Prostate gland (tissue), 2 donors: ENCODE measurements around the gene HCCS. TPM values are rescaled to one million over a fixed set of nuclear protein-coding genes. Genes with fewer than 3 reads are reported as not detected.

Source experiments
- DNase-seq: peaks from one replicate; pipeline ENCODE4 v3.0.0-alpha.2; 2019; ENCODE audit warnings: low spot score
- H3K27ac ChIP-seq, 2 donors: fragments of 200-600 bp; sonication (generic); 2 replicates each; pipeline ENCODE4 v1.5.1; 2017 to 2019
- H3K27me3 ChIP-seq: fragments of 200-600 bp; sonication (generic); replicated peaks from 2 replicates; pipeline ENCODE4 v1.5.1; 2019; ENCODE audit not compliant: insufficient read depth
- H3K36me3 ChIP-seq, 2 donors: fragments of 200-600 bp; sonication (generic); 1 replicate in 1 of 2; 2 replicates in 1 of 2; pipeline versions ENCODE4 v1.5.1 to v1.8.1; 2017 to 2019
- H3K4me1 ChIP-seq: fragments of 200-600 bp; sonication (generic); replicated peaks from 2 replicates; pipeline ENCODE4 v1.5.1; 2019
- H3K4me3 ChIP-seq, 2 donors: fragments of 200-600 bp; sonication (generic); 2 replicates each; pipeline ENCODE4 v1.5.1; 2017 to 2019
- H3K9me3 ChIP-seq: fragments of 200-600 bp; sonication (generic); 2 replicates; pipeline ENCODE4 v1.5.1; 2017
- CTCF ChIP-seq, 4 experiments: fragments of 200-600 bp in 2 of 4; fragments of 450-650 bp in 2 of 4; sonication (generic) in 2 of 4; IDR thresholded peaks; 1 replicate in 3 of 4; 2 replicates in 1 of 4; pipeline ENCODE4 v1.5.1; 2016 to 2019; ENCODE audit warnings: antibody characterized with exemption in 4 of 4, mild to moderate bottlenecking in 2 of 4, moderate library complexity in 2 of 4
- POLR2A ChIP-seq: fragments of 450-650 bp; IDR thresholded peaks from one replicate; pipeline ENCODE4 v1.6.1; 2016; ENCODE audit warnings: antibody characterized with exemption, mild to moderate bottlenecking
- POLR2AphosphoS5 ChIP-seq: sonication (generic); formaldehyde crosslinking; IDR thresholded peaks from one replicate; pipeline ENCODE4 v1.6.1; 2017; ENCODE audit warnings: antibody characterized with exemption
- WGBS: methylation state at CpG from one replicate; pipeline ENCODE4 v1.1.5; 2018; 5-methylcytosine and 5-hydroxymethylcytosine counted together
- intact Hi-C: fragments of 100-400 bp; cut with DNase I; formaldehyde crosslinking; loops from one replicate; pipeline ENCODE4 v1.14.2; 2022
- total RNA-seq, 2 donors: library from RNA; depleted of rRNA; stranded (reverse); fragments of >200 nt; gene quantifications; one replicate each; pipeline ENCODE4 v1.1.0, GENCODE V29; 2016

HCCS gene
- total RNA-seq, 2 donors from 2014 or later: 8.6 to 17.6 TPM

GRCh38 chrX:11108253-11108941 is 2.7 kb upstream of the HCCS start:
- WGBS: 96% methylated on average over 4 of the region's 4 CpGs
- TF ChIP-seq POLR2AphosphoS5: no peak
- no peak for TF ChIP-seq POLR2A
- no peak for TF ChIP-seq CTCF (IDR thresholded peaks at IDR 0.05)
- Histone ChIP-seq H3K27me3 (no peaks in the 10 kb centered on the region), H3K4me1 (no peaks in the 10 kb centered on the region), H3K27ac (no peak overlapping the region), H3K4me3 (no peak overlapping the region), H3K9me3 (no peaks in the 10 kb centered on the region), H3K36me3 (no peaks in the 10 kb centered on the region)
- DNase-seq: no peak
- intact Hi-C loops: loop anchor here (10.0 kb wide), 2 partner anchors 384 to 494 kb away; no protein-coding TSS in a partner anchor

DNA sequence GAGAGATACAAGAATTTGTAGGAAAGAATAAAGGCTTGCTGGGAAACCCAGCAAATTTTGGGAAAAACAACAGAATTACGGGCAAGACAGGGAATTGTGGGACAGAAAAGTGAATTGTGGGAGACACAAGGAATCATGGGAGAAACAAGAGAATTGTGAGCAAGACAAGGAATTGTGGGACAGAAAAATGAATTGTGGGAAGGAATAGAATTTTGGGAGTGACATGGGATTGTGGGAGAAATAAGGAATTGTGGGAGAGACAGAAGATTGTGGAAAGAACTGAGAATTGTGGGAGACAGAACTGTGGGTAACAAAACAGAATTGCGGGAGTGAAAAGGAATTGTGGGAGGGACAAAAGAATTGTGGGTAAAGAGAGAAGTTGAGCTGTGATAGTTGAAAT is 1.2 kb upstream of the HCCS start:
- Histone ChIP-seq H3K27ac (no peak overlapping the region), H3K27me3 (no peaks in the 10 kb centered on the region), H3K9me3 (no peaks in the 10 kb centered on the region), H3K4me3 (no peak overlapping the region), H3K4me1 (no peaks in the 10 kb centered on the region), H3K36me3 (no peaks in the 10 kb centered on the region)
- intact Hi-C loops: loop anchor here (10.0 kb wide), 2 partner anchors 385 to 495 kb away; no protein-coding TSS in a partner anchor
- TF ChIP-seq POLR2A (no peak), POLR2AphosphoS5 (no peak), CTCF (IDR thresholded peaks at IDR 0.05) (no peak)
- WGBS: 89% methylated on average over 2 of the region's 2 CpGs
- DNase-seq: no peak

DNA sequence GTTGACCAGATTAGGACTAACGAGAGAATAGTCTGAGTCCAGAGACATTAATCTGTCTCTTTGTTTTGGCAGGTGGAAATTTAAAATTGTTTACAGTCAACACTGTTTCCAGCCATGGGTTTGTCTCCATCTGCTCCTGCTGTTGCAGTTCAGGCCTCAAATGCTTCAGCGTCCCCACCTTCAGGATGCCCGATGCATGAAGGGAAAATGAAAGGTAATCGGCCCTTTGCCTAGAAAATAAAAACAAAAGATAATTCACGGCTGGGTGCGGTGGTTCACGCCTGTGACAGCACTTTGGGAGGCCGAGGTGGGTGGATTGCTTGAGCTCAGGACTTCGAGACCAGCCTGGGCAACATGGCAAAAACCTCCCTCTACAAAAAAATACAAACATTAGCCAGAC is 815 bp downstream of the HCCS start:
- 35% methylated on average over 9 of the region's 9 CpGs for WGBS
- Histone ChIP-seq H3K27ac (no peak overlapping the region), H3K27me3 (no peaks in the 10 kb centered on the region), H3K4me3 (peak overlapping the region; percentile 49 to 57), H3K36me3 (no peaks in the 10 kb centered on the region), H3K4me1 (no peaks in the 10 kb centered on the region), H3K9me3 (no peaks in the 10 kb centered on the region)
- intact Hi-C loops: no loop called here
- TF ChIP-seq POLR2AphosphoS5 (no peak), POLR2A (no peak), CTCF (IDR thresholded peaks at IDR 0.05) (no peak)
- no peak for DNase-seq

DNA sequence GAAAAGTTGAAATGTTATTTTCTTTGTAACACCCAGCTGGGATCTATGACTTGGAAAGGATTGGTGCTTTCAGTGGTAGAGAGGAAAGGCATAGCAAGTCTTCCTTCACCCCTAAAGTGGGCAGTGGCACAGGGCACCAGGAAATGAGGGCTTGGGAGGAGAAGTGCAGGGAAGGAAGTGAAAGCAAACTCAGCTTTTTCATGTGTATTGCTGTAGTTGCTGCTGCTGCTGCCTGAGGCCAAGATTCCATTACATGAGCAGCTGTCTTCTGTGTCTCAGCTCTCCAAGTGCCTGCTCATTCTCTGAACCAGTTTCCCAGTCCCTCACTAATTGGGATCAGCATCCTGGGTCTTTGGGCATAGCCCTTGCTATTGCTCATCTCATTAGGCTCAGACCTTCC is 2.6 kb downstream of the HCCS start:
- Histone ChIP-seq H3K27me3 (no peaks in the 10 kb centered on the region), H3K4me1 (no peaks in the 10 kb centered on the region), H3K27ac (no peak overlapping the region), H3K4me3 (no peak overlapping the region), H3K9me3 (no peaks in the 10 kb centered on the region), H3K36me3 (no peaks in the 10 kb centered on the region)
- TF ChIP-seq CTCF (IDR thresholded peaks at IDR 0.05) (no peak), POLR2AphosphoS5 (no peak), POLR2A (no peak)
- intact Hi-C loops: no loop called here
- no peak for DNase-seq

GRCh38 chrX:11117745-11118144 is 6.6 kb downstream of the HCCS start:
- Histone ChIP-seq H3K27me3 (no peaks in the 10 kb centered on the region), H3K4me1 (no peaks in the 10 kb centered on the region), H3K4me3 (no peak overlapping the region), H3K27ac (no peak overlapping the region), H3K9me3 (no peaks in the 10 kb centered on the region), H3K36me3 (no peaks in the 10 kb centered on the region)
- WGBS: 92% methylated on average over 3 of the region's 3 CpGs
- TF ChIP-seq POLR2AphosphoS5 (no peak), CTCF (IDR thresholded peaks at IDR 0.05) (no peak), POLR2A (no peak)
- intact Hi-C loops: no loop called here
- DNase-seq: no peak
